ENCODE measurements around the gene CYB561D2.
A peak's percentile ranks its signal among the peaks of the same experiment; 100 is the strongest.

DNA sequence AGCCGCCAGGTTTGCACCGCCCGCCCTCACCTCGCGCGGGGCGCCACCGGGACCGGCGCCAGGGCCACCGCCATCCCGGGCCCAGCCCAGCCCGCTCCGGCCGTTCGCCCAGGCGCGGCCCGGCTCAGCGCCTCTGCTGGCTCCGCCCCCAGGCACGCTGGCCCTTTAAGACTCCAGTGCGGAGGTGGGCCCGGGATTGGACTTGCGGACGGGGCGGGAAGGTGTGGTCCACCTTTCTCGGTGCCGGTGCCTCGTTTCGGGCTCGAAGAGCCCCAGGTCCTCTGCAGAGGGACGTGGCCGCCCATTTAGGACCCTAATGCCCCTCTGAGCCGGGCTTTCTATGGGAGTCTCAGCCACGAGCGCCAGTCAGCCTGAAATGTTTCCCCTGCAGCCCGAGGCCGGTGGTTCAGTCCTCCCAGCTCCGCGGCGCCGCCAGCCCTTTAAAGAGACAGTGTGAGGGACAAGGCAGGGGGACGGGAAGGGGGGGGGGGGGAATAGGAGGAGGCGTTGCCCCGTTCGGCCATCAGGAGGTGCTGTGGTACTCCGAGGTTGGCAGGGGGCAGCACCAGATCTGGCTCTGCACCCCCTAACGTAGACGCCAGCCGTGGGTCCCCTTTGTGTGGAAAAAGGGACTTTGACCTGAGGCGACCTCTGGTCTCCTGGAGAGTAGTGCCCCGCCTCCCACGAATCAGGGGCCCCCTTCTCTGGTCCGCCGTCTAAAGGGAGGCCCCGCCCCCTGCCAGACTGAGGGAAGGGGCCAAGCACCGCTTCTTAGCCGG lies 29.1 kb upstream of the CYB561D2 start:
- TF ChIP-seq POLR2A (IDR thresholded peaks at IDR 0.05; ENCODE audit: low read depth), result no peak
- TF ChIP-seq, protein P1, sequence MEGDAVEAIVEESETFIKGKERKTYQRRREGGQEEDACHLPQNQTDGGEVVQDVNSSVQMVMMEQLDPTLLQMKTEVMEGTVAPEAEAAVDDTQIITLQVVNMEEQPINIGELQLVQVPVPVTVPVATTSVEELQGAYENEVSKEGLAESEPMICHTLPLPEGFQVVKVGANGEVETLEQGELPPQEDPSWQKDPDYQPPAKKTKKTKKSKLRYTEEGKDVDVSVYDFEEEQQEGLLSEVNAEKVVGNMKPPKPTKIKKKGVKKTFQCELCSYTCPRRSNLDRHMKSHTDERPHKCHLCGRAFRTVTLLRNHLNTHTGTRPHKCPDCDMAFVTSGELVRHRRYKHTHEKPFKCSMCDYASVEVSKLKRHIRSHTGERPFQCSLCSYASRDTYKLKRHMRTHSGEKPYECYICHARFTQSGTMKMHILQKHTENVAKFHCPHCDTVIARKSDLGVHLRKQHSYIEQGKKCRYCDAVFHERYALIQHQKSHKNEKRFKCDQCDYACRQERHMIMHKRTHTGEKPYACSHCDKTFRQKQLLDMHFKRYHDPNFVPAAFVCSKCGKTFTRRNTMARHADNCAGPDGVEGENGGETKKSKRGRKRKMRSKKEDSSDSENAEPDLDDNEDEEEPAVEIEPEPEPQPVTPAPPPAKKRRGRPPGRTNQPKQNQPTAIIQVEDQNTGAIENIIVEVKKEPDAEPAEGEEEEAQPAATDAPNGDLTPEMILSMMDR (IDR thresholded peaks at IDR 0.05), result peak; percentile 40 to 64 (median 48)

Measured in esophagus muscularis mucosa (tissue), 3 donors.